Neuron (in vitro differentiated cells): Measurements from ENCODE around the gene TAF4.
"Not testable (repeated sequence)": the region's sequence is repeated elsewhere in the genome, so short reads cannot be mapped to it uniquely, and the experiment has no call there.

Experiments used
- H2AFZ ChIP-seq: one replicate; pipeline ENCODE4 v1.6.1; 2013; ENCODE audit warnings: low read depth, mild to moderate bottlenecking, inconsistent platforms, low read length, moderate library complexity
- H3K27me3 ChIP-seq: one replicate; pipeline ENCODE4 v1.6.1; 2013; ENCODE audit warnings: low read length; ENCODE audit not compliant: insufficient read depth
- H3K36me3 ChIP-seq: one replicate; pipeline ENCODE4 v1.6.1; 2013; ENCODE audit warnings: low read length; ENCODE audit not compliant: insufficient read depth
- H3K4me1 ChIP-seq: one replicate; pipeline ENCODE4 v1.6.1; 2013; ENCODE audit warnings: low read length; ENCODE audit not compliant: insufficient read depth
- H3K4me3 ChIP-seq: 2 replicates; pipeline ENCODE4 v1.5.1; 2013; ENCODE audit warnings: mild to moderate bottlenecking, low read length, moderate library complexity
- H3K9me3 ChIP-seq: one replicate; pipeline ENCODE4 v1.6.1; 2013; ENCODE audit warnings: low read length

Gene TAF4

GRCh38 chr20:62089393-62089792 is 23.7 kb upstream of the TAF4 start:
- Histone ChIP-seq H3K4me1 (no peaks in the 10 kb centered on the region), H3K4me3 (no peak overlapping the region), H3K9me3 (peaks cover 1% of the 10 kb centered on the region), H2AFZ (no peak overlapping the region), H3K36me3 (no peaks in the 10 kb centered on the region), H3K27me3 (no peaks in the 10 kb centered on the region)

- H3K27me3 ChIP-seq = no peaks in the 10 kb centered on the region
- no peaks in the 10 kb centered on the region for H3K36me3 ChIP-seq
- H3K9me3 ChIP-seq = peaks cover 1% of the 10 kb centered on the region
- no peak overlapping the region for H3K4me3 ChIP-seq
- H2AFZ ChIP-seq = no peak overlapping the region
- H3K4me1 ChIP-seq = no peaks in the 10 kb centered on the region
Observed at GRCh38 chr20:62088258-62089127, 22.8 kb upstream of the TAF4 start.

GRCh38 chr20:62087632-62088031 is 22.0 kb upstream of the TAF4 start:
- no peaks in the 10 kb centered on the region for H3K36me3 ChIP-seq
- no peak overlapping the region for H2AFZ ChIP-seq
- H3K27me3 ChIP-seq = no peaks in the 10 kb centered on the region
- peaks cover 1% of the 10 kb centered on the region for H3K9me3 ChIP-seq
- no peaks in the 10 kb centered on the region for H3K4me1 ChIP-seq
- no peak overlapping the region for H3K4me3 ChIP-seq

DNA sequence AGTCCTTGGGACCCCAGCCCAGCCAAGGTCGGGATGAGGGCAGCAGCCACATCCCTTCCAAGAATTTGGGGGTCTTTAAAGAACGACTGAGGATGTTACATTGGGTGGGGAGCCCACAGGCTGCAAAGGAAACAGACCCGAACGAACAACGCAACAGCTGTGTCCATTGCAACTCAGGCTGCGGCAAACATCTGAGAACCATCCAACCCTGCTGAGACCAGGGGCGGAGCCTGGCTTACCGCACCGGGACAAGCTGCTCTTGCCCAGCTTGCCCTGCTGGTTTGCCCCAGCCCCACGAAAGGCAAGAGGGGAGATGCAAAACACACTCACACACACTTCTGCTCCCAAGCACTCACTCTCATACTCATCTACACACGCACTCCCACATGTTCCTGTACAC is 21.5 kb upstream of the TAF4 start:
- no peak overlapping the region for H3K4me3 ChIP-seq

GRCh38 chr20:62085206-62085605 is 19.5 kb upstream of the TAF4 start:
- Histone ChIP-seq H3K27me3 (peaks cover 2% of the 10 kb centered on the region), H3K4me3 (no peak overlapping the region), H3K9me3 (peaks cover 6% of the 10 kb centered on the region), H3K36me3 (no peaks in the 10 kb centered on the region), H3K4me1 (no peaks in the 10 kb centered on the region), H2AFZ (no peak overlapping the region)

More for the DNA sequence above, 21.5 kb upstream of the TAF4 start:
- Histone ChIP-seq H2AFZ (no peak overlapping the region), H3K9me3 (peaks cover 1% of the 10 kb centered on the region), H3K4me1 (no peaks in the 10 kb centered on the region), H3K27me3 (no peaks in the 10 kb centered on the region), H3K36me3 (no peaks in the 10 kb centered on the region)

GRCh38 chr20:62084224-62084623 is 18.5 kb upstream of the TAF4 start:
- H3K9me3 ChIP-seq, H3K4me1 ChIP-seq, H3K27me3 ChIP-seq, H2AFZ ChIP-seq, H3K4me3 ChIP-seq, H3K36me3 ChIP-seq: not testable (repeated sequence)

DNA sequence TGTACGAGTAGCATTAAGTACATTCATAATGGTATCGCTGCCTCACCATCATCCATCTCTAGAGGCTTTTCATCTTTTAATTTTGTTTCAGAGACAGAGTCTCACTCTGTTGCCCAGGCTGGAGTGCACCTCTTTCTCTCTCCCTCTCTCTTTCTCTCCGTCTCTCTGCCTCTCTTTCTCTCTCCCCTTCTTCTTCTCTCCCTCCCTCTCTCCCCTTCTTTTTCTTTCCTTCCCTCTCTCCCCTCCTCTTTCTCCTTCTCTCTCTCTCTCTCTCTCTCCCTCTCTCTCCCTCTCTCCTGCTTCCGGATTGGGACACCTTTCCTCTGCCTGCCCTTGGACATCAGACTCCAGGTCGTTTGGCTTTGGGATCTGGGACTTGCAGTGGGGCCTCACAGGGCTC is 17.6 kb upstream of the TAF4 start:
- Histone ChIP-seq H3K4me1 (no peaks in the 10 kb centered on the region), H3K4me3 (no peak overlapping the region), H3K9me3 (peaks cover 11% of the 10 kb centered on the region), H3K27me3 (peaks cover 2% of the 10 kb centered on the region), H2AFZ (no peak overlapping the region), H3K36me3 (no peaks in the 10 kb centered on the region)

DNA sequence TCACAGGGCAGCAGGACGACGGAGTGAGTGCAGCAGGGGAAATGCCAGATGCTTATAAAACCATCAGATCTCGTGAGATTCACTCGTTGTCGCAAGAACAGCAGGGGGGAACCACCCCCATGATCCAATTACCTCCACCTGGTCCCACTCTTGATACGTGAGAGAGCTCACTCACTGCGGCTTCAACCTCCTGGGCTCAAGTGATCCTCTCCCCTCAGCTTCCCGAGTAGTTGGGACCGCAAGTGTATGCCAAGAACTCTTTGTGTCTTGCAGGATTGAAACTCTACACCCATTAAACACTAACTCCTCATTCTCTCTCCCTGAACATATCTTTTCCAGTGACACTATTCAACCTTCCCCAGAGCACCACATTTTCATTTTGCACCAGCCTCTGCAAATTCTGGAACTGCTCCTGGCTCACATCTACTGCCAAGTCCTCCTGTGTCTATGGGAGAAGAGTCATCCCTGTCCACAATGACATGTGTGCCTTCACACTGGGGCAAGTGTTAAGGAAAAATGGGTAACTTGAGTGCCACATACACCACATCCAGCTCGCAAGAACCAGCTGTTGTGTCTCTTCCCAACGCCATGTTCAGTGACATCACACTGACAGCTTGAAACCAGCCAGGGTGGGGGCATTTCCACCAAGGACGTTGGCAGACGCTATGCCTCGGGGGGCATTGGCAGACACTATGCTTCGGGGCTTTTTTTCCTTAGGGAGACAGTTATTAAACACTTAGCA is 14.7 kb upstream of the TAF4 start:
- peaks cover 2% of the 10 kb centered on the region for H3K27me3 ChIP-seq

GRCh38 chr20:62079166-62079565 is 13.5 kb upstream of the TAF4 start:
- Histone ChIP-seq H3K36me3 (no peaks in the 10 kb centered on the region), H3K4me3 (no peak overlapping the region), H2AFZ (no peak overlapping the region), H3K4me1 (no peaks in the 10 kb centered on the region), H3K27me3 (peaks cover 2% of the 10 kb centered on the region), H3K9me3 (peaks cover 16% of the 10 kb centered on the region)

More for the DNA sequence above, 14.7 kb upstream of the TAF4 start:
- Histone ChIP-seq H3K36me3 (no peaks in the 10 kb centered on the region), H2AFZ (no peak overlapping the region), H3K4me1 (no peaks in the 10 kb centered on the region), H3K4me3 (no peak overlapping the region), H3K9me3 (peaks cover 14% of the 10 kb centered on the region)

DNA sequence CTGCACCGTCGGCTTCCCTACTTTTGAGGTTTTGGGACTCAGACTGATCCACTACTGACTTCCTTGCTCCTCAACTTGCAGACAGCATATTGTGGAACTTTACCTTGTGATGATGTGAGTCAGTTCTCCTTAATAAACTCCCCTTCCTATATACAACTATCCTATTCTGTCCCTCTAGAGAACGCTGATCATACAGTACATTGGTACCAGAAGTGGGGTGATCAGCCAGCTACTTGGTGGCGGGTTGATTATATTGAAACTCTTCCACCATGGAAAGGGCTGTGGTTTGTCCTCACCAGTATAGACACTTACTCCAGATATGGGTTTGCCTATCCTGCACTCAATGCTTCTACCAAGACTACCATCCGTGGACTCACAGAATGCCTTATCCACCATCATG is 7.6 kb upstream of the TAF4 start:
- Histone ChIP-seq H3K27me3 (no peaks in the 10 kb centered on the region), H3K4me3 (no peak overlapping the region), H3K36me3 (no peaks in the 10 kb centered on the region)

GRCh38 chr20:62071669-62072430 is 6.2 kb upstream of the TAF4 start:
- not testable (repeated sequence) for H2AFZ ChIP-seq, H3K27me3 ChIP-seq, H3K4me3 ChIP-seq, H3K36me3 ChIP-seq, H3K9me3 ChIP-seq, H3K4me1 ChIP-seq

More for the DNA sequence above, 7.6 kb upstream of the TAF4 start:
- Histone ChIP-seq H3K9me3 (peaks cover 7% of the 10 kb centered on the region), H3K4me1 (no peaks in the 10 kb centered on the region), H2AFZ (no peak overlapping the region)

- Histone ChIP-seq H3K4me1 (peaks cover 13% of the 10 kb centered on the region), H3K27me3 (no peaks in the 10 kb centered on the region), H3K4me3 (no peak overlapping the region), H3K36me3 (no peaks in the 10 kb centered on the region), H3K9me3 (peaks cover 2% of the 10 kb centered on the region), H2AFZ (no peak overlapping the region)
Observed at GRCh38 chr20:62069741-62070216, 4.1 kb upstream of the TAF4 start.

DNA sequence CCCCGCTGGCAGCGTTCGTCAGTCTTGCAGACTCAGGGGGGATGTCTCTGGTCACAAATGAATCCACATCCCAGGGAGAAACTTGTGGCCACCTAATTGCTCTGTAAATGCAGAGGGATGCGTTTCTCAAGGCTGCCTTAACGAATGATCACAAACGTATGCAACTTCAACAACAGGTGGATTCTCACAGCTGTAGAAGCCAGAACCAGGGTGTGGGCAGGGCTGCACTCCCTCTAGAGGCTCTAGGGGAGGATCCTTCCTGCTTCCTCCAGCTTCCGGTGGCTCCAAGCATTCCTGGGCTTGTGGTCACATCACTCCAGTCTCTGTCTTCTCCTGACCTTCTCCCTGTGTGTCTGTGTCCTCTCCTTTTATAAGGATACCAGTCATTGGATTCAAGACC is 3.3 kb upstream of the TAF4 start:
- H3K36me3 ChIP-seq = no peaks in the 10 kb centered on the region
- H2AFZ ChIP-seq = no peak overlapping the region
- H3K9me3 ChIP-seq = peaks cover 2% of the 10 kb centered on the region
- no peaks in the 10 kb centered on the region for H3K27me3 ChIP-seq
- peaks cover 18% of the 10 kb centered on the region for H3K4me1 ChIP-seq
- no peak overlapping the region for H3K4me3 ChIP-seq
